GM18951 (cell line): ENCODE data around the gene CCDC102A.

Experiments
- POLR2A ChIP-seq: IDR thresholded peaks from 4 replicates; pipeline ENCODE4 v1.6.1; 2011; ENCODE audit warnings: mild to moderate bottlenecking; ENCODE audit not compliant: insufficient read length, insufficient read depth; ENCODE audit errors: extremely low read depth
- in situ Hi-C: fragments of 300-500 bp; cut with MboI; formaldehyde crosslinking; loops from one replicate; pipeline ENCODE4 v1.12.0; 2022; ENCODE audit warnings: low sequenced_read_pairs, mixed read lengths, inconsistent platforms; ENCODE audit not compliant: unreplicated experiment

Gene CCDC102A

GRCh38 chr16:57529391-57530103 lies 6.8 kb downstream of the CCDC102A start:
- no peak for TF ChIP-seq POLR2A
- in situ Hi-C loops, result no loop called here

GRCh38 chr16:57528499-57529390 lies 7.6 kb downstream of the CCDC102A start:
- in situ Hi-C loops, result no loop called here
- no peak for TF ChIP-seq POLR2A

- in situ Hi-C loops, result no loop called here
- no peak for TF ChIP-seq POLR2A
These were observed 8.6 kb downstream of the CCDC102A start for GRCh38 chr16:57527610-57528360.

- TF ChIP-seq POLR2A, result no peak
- in situ Hi-C loops, result no loop called here
These were observed 9.3 kb downstream of the CCDC102A start for GRCh38 chr16:57527027-57527426.

GRCh38 chr16:57526498-57526897 lies 9.9 kb downstream of the CCDC102A start:
- in situ Hi-C loops, result no loop called here
- no peak for TF ChIP-seq POLR2A

GRCh38 chr16:57525761-57526160 lies 10.6 kb downstream of the CCDC102A start:
- in situ Hi-C loops, result no loop called here
- TF ChIP-seq POLR2A, result no peak

GRCh38 chr16:57522960-57523359 lies 13.4 kb downstream of the CCDC102A start:
- no peak for TF ChIP-seq POLR2A
- in situ Hi-C loops, result no loop called here

GRCh38 chr16:57519796-57520360 lies 16.5 kb downstream of the CCDC102A start:
- no peak for TF ChIP-seq POLR2A
- in situ Hi-C loops, result no loop called here

- in situ Hi-C loops, result no loop called here
- TF ChIP-seq POLR2A, result no peak
These were observed 17.4 kb downstream of the CCDC102A start for GRCh38 chr16:57518922-57519321.

GRCh38 chr16:57518520-57518919 lies 17.9 kb downstream of the CCDC102A start:
- in situ Hi-C loops, result no loop called here
- TF ChIP-seq POLR2A, result no peak

GRCh38 chr16:57517397-57518367 lies 18.7 kb downstream of the CCDC102A start:
- no peak for TF ChIP-seq POLR2A
- in situ Hi-C loops, result no loop called here

GRCh38 chr16:57516773-57517172 lies 19.6 kb downstream of the CCDC102A start:
- TF ChIP-seq POLR2A, result no peak
- in situ Hi-C loops, result no loop called here
